ENCODE measurements around the gene NR3C2. TPM values are rescaled to one million over a fixed set of nuclear protein-coding genes. Genes with fewer than 3 reads are reported as not detected.

Gene NR3C2
- total RNA-seq, 1 experiment from 2014 or later: 0.16 TPM

- Mint-ChIP-seq H3K9me3 (ENCODE audit: unreplicated experiment) (no peaks in the 10 kb centered on the region), H3K27ac (ENCODE audit: unreplicated experiment) (no peak overlapping the region), H3K4me3 (ENCODE audit: unreplicated experiment) (no peak overlapping the region), H3K4me1 (ENCODE audit: low read depth, unreplicated experiment) (no peaks in the 10 kb centered on the region), H3K36me3 (ENCODE audit: insufficient read depth, unreplicated experiment) (no peaks in the 10 kb centered on the region), H3K27me3 (ENCODE audit: insufficient read depth, unreplicated experiment) (peaks cover 5% of the 10 kb centered on the region)
- Histone ChIP-seq H3K4me1 (no peaks in the 10 kb centered on the region), H3K36me3 (ENCODE audit: control insufficient read depth, insufficient read depth, low read length) (no peaks in the 10 kb centered on the region), H3K27me3 (replicated peaks; ENCODE audit: control insufficient read depth, insufficient read depth, low read length) (no peaks in the 10 kb centered on the region), H3K9me3 (no peaks in the 10 kb centered on the region), H3K4me3 (ENCODE audit: low read depth, low read length) (no peak overlapping the region)
- POLR2A ChIA-PET: no interaction called here
- CTCF ChIA-PET: no interaction called here
- BruUV-seq (replicated peaks): no TSS peak
- TF ChIP-seq CTCF (IDR thresholded peaks at IDR 0.05; ENCODE audit: insufficient read depth in 1 of 2, low read depth in 1 of 2, low read length in 1 of 2, severe bottlenecking in 1 of 2, unreplicated experiment in 1 of 2): no peak
- no peak for DNase-seq
- intact Hi-C loops (cut with micrococcal nuclease; ENCODE audit: unreplicated experiment): no loop called here
Measured at GRCh38 chr4:148376151-148376550, 66.1 kb downstream of the NR3C2 start.

GRCh38 chr4:148375584-148375983, 66.6 kb downstream of the NR3C2 start:
- no peaks in the 10 kb centered on the region for H3K4me1 Mint-ChIP-seq (ENCODE audit: low read depth, unreplicated experiment)
- Histone ChIP-seq H3K9me3 (no peaks in the 10 kb centered on the region), H3K4me3 (ENCODE audit: low read depth, low read length) (no peak overlapping the region), H3K36me3 (ENCODE audit: control insufficient read depth, insufficient read depth, low read length) (no peaks in the 10 kb centered on the region), H3K27me3 (replicated peaks; ENCODE audit: control insufficient read depth, insufficient read depth, low read length) (no peaks in the 10 kb centered on the region), H3K4me1 (no peaks in the 10 kb centered on the region)
- DNase-seq: no peak
- ChIA-PET POLR2A (no interaction called here), CTCF (no interaction called here)
- no peak overlapping the region for H3K4me3 Mint-ChIP-seq (ENCODE audit: unreplicated experiment)
- H3K9me3 Mint-ChIP-seq (ENCODE audit: unreplicated experiment): no peaks in the 10 kb centered on the region
- peaks cover 5% of the 10 kb centered on the region for H3K27me3 Mint-ChIP-seq (ENCODE audit: insufficient read depth, unreplicated experiment)
- TF ChIP-seq CTCF (IDR thresholded peaks at IDR 0.05; ENCODE audit: insufficient read depth in 1 of 2, low read depth in 1 of 2, low read length in 1 of 2, severe bottlenecking in 1 of 2, unreplicated experiment in 1 of 2): no peak
- no peaks in the 10 kb centered on the region for H3K36me3 Mint-ChIP-seq (ENCODE audit: insufficient read depth, unreplicated experiment)
- no TSS peak for BruUV-seq (replicated peaks)
- H3K27ac Mint-ChIP-seq (ENCODE audit: unreplicated experiment): no peak overlapping the region
- intact Hi-C loops (cut with micrococcal nuclease; ENCODE audit: unreplicated experiment): no loop called here

GRCh38 chr4:148373093-148373492, 69.1 kb downstream of the NR3C2 start:
- Mint-ChIP-seq H3K27me3 (ENCODE audit: insufficient read depth, unreplicated experiment) (peaks cover 4% of the 10 kb centered on the region), H3K36me3 (ENCODE audit: insufficient read depth, unreplicated experiment) (no peaks in the 10 kb centered on the region), H3K4me1 (ENCODE audit: low read depth, unreplicated experiment) (no peaks in the 10 kb centered on the region), H3K27ac (ENCODE audit: unreplicated experiment) (no peak overlapping the region), H3K9me3 (ENCODE audit: unreplicated experiment) (no peaks in the 10 kb centered on the region), H3K4me3 (ENCODE audit: unreplicated experiment) (no peak overlapping the region)
- CTCF ChIA-PET: interaction anchor here (0.7 kb wide), 1 partner anchor 233 kb away, joined by 5 read pairs; no protein-coding TSS in a partner anchor
- Histone ChIP-seq H3K4me3 (ENCODE audit: low read depth, low read length) (no peak overlapping the region), H3K9me3 (no peaks in the 10 kb centered on the region), H3K36me3 (ENCODE audit: control insufficient read depth, insufficient read depth, low read length) (no peaks in the 10 kb centered on the region), H3K27me3 (replicated peaks; ENCODE audit: control insufficient read depth, insufficient read depth, low read length) (no peaks in the 10 kb centered on the region), H3K4me1 (no peaks in the 10 kb centered on the region)
- TF ChIP-seq CTCF (IDR thresholded peaks at IDR 0.05; ENCODE audit: insufficient read depth in 1 of 2, low read depth in 1 of 2, low read length in 1 of 2, severe bottlenecking in 1 of 2, unreplicated experiment in 1 of 2): no peak
- BruUV-seq (replicated peaks): no TSS peak
- DNase-seq: no peak
- intact Hi-C loops (cut with micrococcal nuclease; ENCODE audit: unreplicated experiment): no loop called here
- POLR2A ChIA-PET: no interaction called here
